Mucosa of gallbladder (tissue), 1 donor: Measurements from ENCODE around the gene ANTXRL. TPM values are rescaled to one million over a fixed set of nuclear protein-coding genes. Genes with fewer than 3 reads are reported as not detected.
A peak's percentile ranks its signal among the peaks of the same experiment; 100 is the strongest.
"Not testable (repeated sequence)": the region's sequence is repeated elsewhere in the genome, so short reads cannot be mapped to it uniquely, and the experiment has no call there.

Source experiments
- DNase-seq: peaks from one replicate; pipeline ENCODE4 v3.0.0-alpha.2; 2020; ENCODE audit warnings: low spot score
- total RNA-seq: library from RNA; stranded (reverse); gene quantifications from one replicate; pipeline ENCODE4 v1.2.1, GENCODE V29; 2021
- donor health status: DM: no; HTN: no; CAD: no.

ANTXRL gene
- total RNA-seq, 1 donor from 2014 or later = not detected

GRCh38 chr10:46294641-46295220 lies 7.9 kb downstream of the ANTXRL start:
- DNase-seq = no peak

- DNase-seq = peak; percentile 3
These were observed 8.7 kb downstream of the ANTXRL start for GRCh38 chr10:46295350-46296010.

- peak; percentile 0 for DNase-seq
These were observed 9.3 kb downstream of the ANTXRL start for GRCh38 chr10:46296086-46296485.

GRCh38 chr10:46296641-46297141 lies 9.9 kb downstream of the ANTXRL start:
- peak; percentile 6 for DNase-seq

- peak; percentile 1 for DNase-seq
These were observed 10.8 kb downstream of the ANTXRL start for GRCh38 chr10:46297406-46298204.

GRCh38 chr10:46298477-46299285 lies 11.9 kb downstream of the ANTXRL start:
- no peak for DNase-seq

- no peak for DNase-seq
These were observed 12.4 kb downstream of the ANTXRL start for GRCh38 chr10:46299286-46299535.

GRCh38 chr10:46299536-46300369 lies 13.0 kb downstream of the ANTXRL start:
- no peak for DNase-seq

GRCh38 chr10:46300370-46300711 lies 13.5 kb downstream of the ANTXRL start:
- DNase-seq = not testable (repeated sequence)

- no peak for DNase-seq
These were observed 14.4 kb downstream of the ANTXRL start for GRCh38 chr10:46301056-46301645.

- no peak for DNase-seq
These were observed 15.1 kb downstream of the ANTXRL start for GRCh38 chr10:46301721-46302479.

GRCh38 chr10:46302765-46303352 lies 16.1 kb downstream of the ANTXRL start:
- not testable (repeated sequence) for DNase-seq

GRCh38 chr10:46304062-46304461 lies 17.3 kb downstream of the ANTXRL start:
- DNase-seq = no peak

GRCh38 chr10:46304671-46305070 lies 17.9 kb downstream of the ANTXRL start:
- not testable (repeated sequence) for DNase-seq

- no peak for DNase-seq
These were observed 18.5 kb downstream of the ANTXRL start for GRCh38 chr10:46305079-46305818.

GRCh38 chr10:46305986-46306385 lies 19.2 kb downstream of the ANTXRL start:
- DNase-seq = no peak

GRCh38 chr10:46306516-46307184 lies 19.9 kb downstream of the ANTXRL start:
- no peak for DNase-seq
